Body of pancreas (tissue), 4 donors: ENCODE results near the gene UQCR10.

ENCODE experiments used
- POLR2A ChIP-seq, 3 donors: fragments of 450-650 bp; IDR thresholded peaks; one replicate each; pipeline ENCODE4 v1.6.1; 2016; ENCODE audit warnings: antibody characterized with exemption in 3 of 3, mild to moderate bottlenecking in 2 of 3
- TF ChIP-seq, protein P1 (sequence below), 7 experiments: fragments of 450-650 bp in 4 of 7; fragments of 200-600 bp in 3 of 7; sonication (generic) in 3 of 7; IDR thresholded peaks; one replicate each; pipeline ENCODE4 v1.5.1; 2016 to 2019; ENCODE audit warnings: antibody characterized with exemption in 7 of 7

- TF ChIP-seq, protein P1, sequence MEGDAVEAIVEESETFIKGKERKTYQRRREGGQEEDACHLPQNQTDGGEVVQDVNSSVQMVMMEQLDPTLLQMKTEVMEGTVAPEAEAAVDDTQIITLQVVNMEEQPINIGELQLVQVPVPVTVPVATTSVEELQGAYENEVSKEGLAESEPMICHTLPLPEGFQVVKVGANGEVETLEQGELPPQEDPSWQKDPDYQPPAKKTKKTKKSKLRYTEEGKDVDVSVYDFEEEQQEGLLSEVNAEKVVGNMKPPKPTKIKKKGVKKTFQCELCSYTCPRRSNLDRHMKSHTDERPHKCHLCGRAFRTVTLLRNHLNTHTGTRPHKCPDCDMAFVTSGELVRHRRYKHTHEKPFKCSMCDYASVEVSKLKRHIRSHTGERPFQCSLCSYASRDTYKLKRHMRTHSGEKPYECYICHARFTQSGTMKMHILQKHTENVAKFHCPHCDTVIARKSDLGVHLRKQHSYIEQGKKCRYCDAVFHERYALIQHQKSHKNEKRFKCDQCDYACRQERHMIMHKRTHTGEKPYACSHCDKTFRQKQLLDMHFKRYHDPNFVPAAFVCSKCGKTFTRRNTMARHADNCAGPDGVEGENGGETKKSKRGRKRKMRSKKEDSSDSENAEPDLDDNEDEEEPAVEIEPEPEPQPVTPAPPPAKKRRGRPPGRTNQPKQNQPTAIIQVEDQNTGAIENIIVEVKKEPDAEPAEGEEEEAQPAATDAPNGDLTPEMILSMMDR (IDR thresholded peaks at IDR 0.05), result no peak
- TF ChIP-seq POLR2A (IDR thresholded peaks at IDR 0.05), result no peak
Measured at GRCh38 chr22:29816128-29816527, 49.0 kb downstream of the UQCR10 start.
